Measurements from ENCODE around the gene GNAT1. TPM values are rescaled to one million over a fixed set of nuclear protein-coding genes. Genes with fewer than 3 reads are reported as not detected.

GNAT1 gene
- total RNA-seq, 1 experiment from 2014 or later, result not detected

DNA sequence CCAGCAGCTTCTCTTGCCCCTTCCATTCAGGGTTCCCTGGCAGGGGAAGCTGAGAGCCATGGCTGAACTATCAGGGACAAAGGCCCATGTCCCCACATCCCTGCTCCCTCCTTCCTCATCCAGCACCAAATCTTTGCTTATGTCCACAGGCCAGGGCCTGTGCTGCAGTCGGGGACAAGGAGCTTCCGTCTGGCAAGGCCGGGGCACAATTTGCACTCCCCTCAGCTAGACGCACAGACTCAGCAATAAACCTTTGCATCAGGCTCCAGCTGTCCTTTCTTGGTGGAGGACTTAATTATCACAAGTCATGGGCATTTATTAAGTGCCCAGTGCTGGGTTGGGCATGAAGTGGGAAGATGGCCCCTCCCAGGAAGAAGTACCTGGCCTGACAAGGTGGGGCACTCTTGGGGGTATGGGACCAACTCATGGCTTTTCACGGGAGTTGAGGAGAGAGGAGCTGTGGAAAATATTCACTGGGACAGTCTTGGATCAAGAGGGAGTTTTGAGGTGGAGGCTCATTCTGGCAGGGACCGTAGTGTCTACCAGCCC lies 4.9 kb downstream of the GNAT1 start:
- Histone ChIP-seq H2BK12ac (ENCODE audit: insufficient read length, low read depth, low read length) (no peak overlapping the region), H3K27ac (ENCODE audit: insufficient read length, low read depth, low read length) (no peak overlapping the region), H3K9me3 (ENCODE audit: control insufficient read depth, low read depth, low read length) (no peaks in the 10 kb centered on the region), H2BK5ac (ENCODE audit: insufficient read length, low read length) (no peak overlapping the region), H4K5ac (ENCODE audit: insufficient read length, low read depth, low read length) (no peak overlapping the region), H2AFZ (ENCODE audit: low read length) (no peak overlapping the region), H2BK15ac (ENCODE audit: low read depth, low read length) (no peak overlapping the region), H3K23me2 (ENCODE audit: insufficient read length, low read depth, low read length, poor library complexity, severe bottlenecking) (no peaks in the 10 kb centered on the region), H2AK5ac (ENCODE audit: insufficient read length, low read length) (no peak overlapping the region), H3K18ac (ENCODE audit: insufficient read length, low read depth, low read length) (no peak overlapping the region), H4K8ac (replicated peaks; ENCODE audit: insufficient read length, low read depth, low read length) (no peak overlapping the region), H4K91ac (ENCODE audit: insufficient read length, low read depth, low read length) (no peak overlapping the region), H3K79me1 (ENCODE audit: insufficient read depth, low read depth, low read length, poor library complexity, severe bottlenecking) (no peaks in the 10 kb centered on the region), H2BK120ac (ENCODE audit: low read depth, low read length, poor library complexity, severe bottlenecking) (no peak overlapping the region), H4K20me1 (ENCODE audit: control insufficient read depth, insufficient read depth, insufficient read length) (no peaks in the 10 kb centered on the region), H3K9ac (ENCODE audit: extremely low read depth, insufficient read length, low read length) (no peak overlapping the region), H3K56ac (ENCODE audit: insufficient read length, low read depth, low read length) (no peak overlapping the region), H3K14ac (ENCODE audit: insufficient read depth, low read length) (no peak overlapping the region), H3T11ph (ENCODE audit: low read length) (no peak overlapping the region), H3K23ac (ENCODE audit: insufficient read length, low read depth, low read length) (no peak overlapping the region), H2BK20ac (ENCODE audit: low read depth, low read length, poor library complexity, severe bottlenecking) (no peak overlapping the region), H3K4me2 (ENCODE audit: insufficient read depth, insufficient read length, low read length) (no peak overlapping the region), H3K79me2 (ENCODE audit: insufficient read depth, low read length) (no peaks in the 10 kb centered on the region), H3K4me1 (ENCODE audit: insufficient read depth, low read length) (no peaks in the 10 kb centered on the region), H3K27me3 (ENCODE audit: insufficient read depth, low read length) (no peaks in the 10 kb centered on the region; the same call in 1 of the 2 replicates), H3K4ac (ENCODE audit: low read depth, low read length) (no peak overlapping the region)
- H3K36me3 Mint-ChIP-seq (ENCODE audit: insufficient read depth in 1 of 3, low read depth in 3 of 3), result no peaks in the 10 kb centered on the region
- H3K27ac Mint-ChIP-seq, result peak overlapping the region in 1 of 3 experiments; percentile 22; a peak in 1 of 7 replicates
- TF ChIP-seq, protein P1, sequence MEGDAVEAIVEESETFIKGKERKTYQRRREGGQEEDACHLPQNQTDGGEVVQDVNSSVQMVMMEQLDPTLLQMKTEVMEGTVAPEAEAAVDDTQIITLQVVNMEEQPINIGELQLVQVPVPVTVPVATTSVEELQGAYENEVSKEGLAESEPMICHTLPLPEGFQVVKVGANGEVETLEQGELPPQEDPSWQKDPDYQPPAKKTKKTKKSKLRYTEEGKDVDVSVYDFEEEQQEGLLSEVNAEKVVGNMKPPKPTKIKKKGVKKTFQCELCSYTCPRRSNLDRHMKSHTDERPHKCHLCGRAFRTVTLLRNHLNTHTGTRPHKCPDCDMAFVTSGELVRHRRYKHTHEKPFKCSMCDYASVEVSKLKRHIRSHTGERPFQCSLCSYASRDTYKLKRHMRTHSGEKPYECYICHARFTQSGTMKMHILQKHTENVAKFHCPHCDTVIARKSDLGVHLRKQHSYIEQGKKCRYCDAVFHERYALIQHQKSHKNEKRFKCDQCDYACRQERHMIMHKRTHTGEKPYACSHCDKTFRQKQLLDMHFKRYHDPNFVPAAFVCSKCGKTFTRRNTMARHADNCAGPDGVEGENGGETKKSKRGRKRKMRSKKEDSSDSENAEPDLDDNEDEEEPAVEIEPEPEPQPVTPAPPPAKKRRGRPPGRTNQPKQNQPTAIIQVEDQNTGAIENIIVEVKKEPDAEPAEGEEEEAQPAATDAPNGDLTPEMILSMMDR (conservative IDR thresholded peaks at IDR 0.05), result no peak
- peaks cover 52% of the 10 kb centered on the region for H3K27me3 Mint-ChIP-seq (ENCODE audit: low read depth)
- DNase-seq, result no peak
- H3K4me3 Mint-ChIP-seq, result no peak overlapping the region; a peak in 1 of 5 replicates
- H3K9me3 Mint-ChIP-seq, result no peaks in the 10 kb centered on the region; a peak in 1 of 5 replicates
- peaks cover 5 to 11% of the 10 kb centered on the region in 2 experiments; a peak in 3 of 4 replicates for H3K4me1 Mint-ChIP-seq
- no CpG with 5 or more reads among the region's 6 CpGs for WGBS (ENCODE audit: extremely low coverage, insufficient read length, low lambda C conversion rate)
